Measurements from ENCODE around the gene UBASH3A. TPM values are rescaled to one million over a fixed set of nuclear protein-coding genes. Genes with fewer than 3 reads are reported as not detected.

UBASH3A gene
- total and polyA plus RNA-seq, 5 donors = 0.07 to 0.29 (median 0.23) TPM

DNA sequence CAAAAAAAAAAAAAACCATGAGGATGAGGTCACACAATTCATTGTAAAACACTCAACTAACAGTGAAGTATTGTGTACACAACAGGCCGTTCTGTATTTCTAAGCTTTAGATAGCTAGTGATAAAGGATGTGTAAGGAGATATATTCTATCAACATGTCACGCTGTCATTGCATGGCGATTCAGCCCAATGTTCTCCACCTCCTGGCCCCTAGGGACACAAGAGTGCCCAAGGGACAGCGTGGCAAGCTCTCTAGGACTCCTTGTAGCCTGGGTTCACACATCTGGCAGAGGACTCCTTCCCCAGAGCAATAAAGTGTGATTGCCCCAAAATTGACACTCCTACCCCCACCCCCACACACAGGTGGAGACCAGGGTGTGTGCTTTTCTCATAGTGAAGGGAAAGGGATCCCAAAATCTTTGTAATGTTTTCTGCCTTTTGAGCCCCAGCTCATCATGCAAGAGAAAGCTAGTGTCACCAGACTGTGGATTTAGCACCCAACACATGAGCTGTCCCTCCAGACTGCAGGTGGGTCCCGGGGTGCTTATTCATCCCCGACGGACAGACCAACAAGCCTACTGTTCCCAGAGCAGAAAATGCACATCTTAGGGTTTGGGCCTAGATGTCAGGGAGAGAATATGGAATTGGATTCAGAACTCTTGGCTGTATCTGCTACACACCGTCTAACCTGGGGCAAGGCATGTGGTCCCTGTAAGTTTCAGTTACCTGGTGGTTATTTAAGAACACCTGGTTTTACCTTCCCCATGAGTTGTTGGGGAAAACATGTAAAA is 19.4 kb upstream of the UBASH3A start:
- no peaks in the 10 kb centered on the region for H3K4me1 ChIP-seq (ENCODE audit: control insufficient read depth, insufficient read depth, low read length)
- H3K9me3 ChIP-seq (ENCODE audit: control insufficient read depth, low read length) = peaks cover 2% of the 10 kb centered on the region
- no peaks in the 10 kb centered on the region for H3K27me3 ChIP-seq (ENCODE audit: control insufficient read depth, insufficient read depth)
- no peak overlapping the region for H3K27ac ChIP-seq (ENCODE audit: low read length)
- WGBS = 68% methylated on average over 8 of the region's 8 CpGs
- no peak overlapping the region for H3K4me3 ChIP-seq (ENCODE audit: low read length)
- no peak for DNase-seq
- no peak for ATAC-seq
- intact Hi-C loops (cut with DNase I) = no loop called here

DNA sequence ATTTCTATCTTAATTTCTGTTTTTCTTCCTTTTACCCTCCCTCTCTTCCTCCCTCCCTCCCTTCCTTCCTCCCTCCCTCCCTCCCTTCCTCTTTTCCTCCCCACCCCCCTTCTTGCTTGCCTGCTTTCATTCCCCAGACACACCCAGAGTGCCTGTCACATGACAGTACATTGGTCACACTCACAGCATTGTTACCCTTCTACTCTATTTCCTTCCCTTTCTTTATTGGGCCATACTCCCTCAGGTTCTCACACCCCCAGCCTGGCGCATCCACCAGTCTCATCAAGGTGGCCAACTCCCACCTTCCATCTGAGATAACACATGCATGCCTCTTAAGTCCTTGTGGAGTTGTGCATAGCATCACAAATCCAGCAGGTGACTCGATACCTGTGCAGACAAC is 18.7 kb upstream of the UBASH3A start:
- intact Hi-C loops (cut with DNase I) = no loop called here
- DNase-seq (no peak), ATAC-seq (no peak)
- no peaks in the 10 kb centered on the region for H3K4me1 ChIP-seq (ENCODE audit: control insufficient read depth, insufficient read depth, low read length)
- 67% methylated on average over 2 of the region's 2 CpGs for WGBS
- peaks cover 2% of the 10 kb centered on the region for H3K9me3 ChIP-seq (ENCODE audit: control insufficient read depth, low read length)
- H3K27me3 ChIP-seq (ENCODE audit: control insufficient read depth, insufficient read depth) = no peaks in the 10 kb centered on the region
- no peak overlapping the region for H3K27ac ChIP-seq (ENCODE audit: low read length)
- no peak overlapping the region for H3K4me3 ChIP-seq (ENCODE audit: low read length)

DNA sequence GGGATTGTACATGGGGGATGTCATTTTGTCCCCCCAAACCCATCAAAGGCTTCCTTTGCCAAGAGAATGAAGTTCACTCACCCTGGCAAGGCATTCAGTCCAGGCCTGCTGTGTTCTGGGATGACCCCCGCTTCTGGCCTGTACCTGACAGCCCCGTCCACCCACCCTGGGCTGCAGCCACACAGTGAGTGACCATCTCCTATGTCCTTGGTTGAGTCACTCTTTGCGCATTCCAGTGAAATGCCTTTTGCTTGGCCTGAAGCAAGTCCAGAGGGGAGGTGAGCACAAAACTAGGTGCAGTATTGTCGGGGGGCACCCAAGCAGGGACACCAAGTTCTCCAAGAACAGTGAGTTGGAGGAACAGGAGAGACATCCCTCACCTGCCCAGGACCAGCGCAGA is 18.1 kb upstream of the UBASH3A start:
- Histone ChIP-seq H3K27me3 (ENCODE audit: control insufficient read depth, insufficient read depth) (no peaks in the 10 kb centered on the region), H3K27ac (ENCODE audit: low read length) (no peak overlapping the region), H3K4me3 (ENCODE audit: low read length) (no peak overlapping the region), H3K4me1 (ENCODE audit: control insufficient read depth, insufficient read depth, low read length) (no peaks in the 10 kb centered on the region), H3K9me3 (ENCODE audit: control insufficient read depth, low read length) (peaks cover 2% of the 10 kb centered on the region)
- 89% methylated on average over 5 of the region's 5 CpGs for WGBS
- intact Hi-C loops (cut with DNase I) = no loop called here
- ATAC-seq (no peak), DNase-seq (no peak)

DNA sequence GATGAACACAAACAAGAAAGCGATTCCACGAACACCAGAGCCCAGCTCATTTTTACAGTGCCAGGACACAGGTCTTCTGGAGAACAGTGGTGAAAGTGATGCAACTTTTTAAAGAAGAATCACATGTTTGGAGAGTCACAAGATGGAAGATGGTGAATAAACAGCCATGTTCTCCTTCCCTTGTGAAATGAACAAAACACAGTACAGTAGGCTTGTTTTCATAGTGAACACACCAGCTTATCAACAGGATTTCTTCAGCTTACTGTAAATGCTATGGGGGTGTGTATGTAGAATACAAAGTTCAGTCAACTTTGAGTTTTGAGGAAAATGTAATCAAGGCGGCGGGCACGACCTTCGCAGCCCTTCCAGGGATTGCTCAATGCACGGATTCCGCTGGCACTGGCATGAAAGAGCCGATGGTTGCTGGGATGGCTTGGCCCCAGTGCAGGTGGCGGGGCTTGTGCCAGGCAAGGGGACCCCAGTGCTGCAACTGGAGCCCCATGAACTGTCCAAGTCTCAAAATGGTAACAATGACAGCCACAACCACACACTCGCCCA is 17.6 kb upstream of the UBASH3A start:
- no peak overlapping the region for H3K4me3 ChIP-seq (ENCODE audit: low read length)
- H3K4me1 ChIP-seq (ENCODE audit: control insufficient read depth, insufficient read depth, low read length) = no peaks in the 10 kb centered on the region
- WGBS = 95% methylated on average over 11 of the region's 11 CpGs
- no peaks in the 10 kb centered on the region for H3K27me3 ChIP-seq (ENCODE audit: control insufficient read depth, insufficient read depth)
- no peak overlapping the region for H3K27ac ChIP-seq (ENCODE audit: low read length)
- peaks cover 2% of the 10 kb centered on the region for H3K9me3 ChIP-seq (ENCODE audit: control insufficient read depth, low read length)
- DNase-seq = no peak
- intact Hi-C loops (cut with DNase I) = no loop called here
- no peak for ATAC-seq

DNA sequence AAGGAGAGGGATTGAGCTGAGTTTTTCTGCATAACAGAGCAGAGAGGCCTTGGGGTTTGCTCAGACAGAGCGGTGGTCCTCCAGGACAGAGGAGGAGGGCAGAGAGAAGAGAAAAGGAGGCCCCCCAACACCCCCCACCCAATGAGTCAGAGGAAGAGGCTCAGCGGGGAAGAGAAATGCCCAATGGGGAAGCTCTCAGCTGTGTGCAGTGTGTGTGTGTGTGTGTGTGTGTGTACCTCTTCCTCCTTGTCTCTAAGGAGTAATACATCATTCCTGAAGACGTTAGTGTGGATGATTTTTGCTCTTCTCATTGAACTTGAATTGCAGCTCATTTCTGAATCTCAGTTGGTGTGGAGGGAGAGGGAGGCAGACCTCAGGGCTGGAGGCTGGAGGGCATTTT is 16.5 kb upstream of the UBASH3A start:
- Histone ChIP-seq H3K9me3 (ENCODE audit: control insufficient read depth, low read length) (no peaks in the 10 kb centered on the region), H3K4me1 (ENCODE audit: control insufficient read depth, insufficient read depth, low read length) (no peaks in the 10 kb centered on the region), H3K27me3 (ENCODE audit: control insufficient read depth, insufficient read depth) (no peaks in the 10 kb centered on the region), H3K4me3 (ENCODE audit: low read length) (no peak overlapping the region), H3K27ac (ENCODE audit: low read length) (no peak overlapping the region)
- intact Hi-C loops (cut with DNase I) = no loop called here
- WGBS = 54% methylated on average over 3 of the region's 3 CpGs
- no peak for DNase-seq
- no peak for ATAC-seq

DNA sequence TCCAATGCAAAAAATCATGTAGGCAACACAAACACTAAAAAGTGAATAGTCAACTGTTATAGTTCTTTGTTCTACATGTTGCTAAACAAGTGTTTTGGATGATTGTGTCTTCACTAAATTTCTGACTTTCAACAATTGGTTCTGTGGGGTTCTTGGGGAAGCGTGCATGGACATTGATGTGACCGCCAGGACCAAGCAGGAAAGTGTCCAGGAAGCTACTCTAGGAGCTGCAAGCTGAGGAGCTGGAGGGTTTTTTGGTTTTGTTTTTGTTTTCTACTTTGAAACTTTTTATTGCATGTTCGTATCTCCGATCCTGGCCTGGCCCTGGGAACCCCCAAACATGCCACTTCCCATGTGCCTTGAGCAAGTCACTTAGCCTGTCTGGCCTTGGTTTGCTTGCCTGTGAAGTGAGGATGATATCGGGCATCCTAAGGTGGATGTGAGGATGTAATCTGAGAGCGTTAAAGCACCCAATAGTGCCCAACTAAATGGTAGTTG is 15.8 kb upstream of the UBASH3A start:
- Histone ChIP-seq H3K4me3 (ENCODE audit: low read length) (no peak overlapping the region), H3K27ac (ENCODE audit: low read length) (no peak overlapping the region), H3K4me1 (ENCODE audit: control insufficient read depth, insufficient read depth, low read length) (no peaks in the 10 kb centered on the region), H3K27me3 (ENCODE audit: control insufficient read depth, insufficient read depth) (no peaks in the 10 kb centered on the region), H3K9me3 (ENCODE audit: control insufficient read depth, low read length) (no peaks in the 10 kb centered on the region)
- intact Hi-C loops (cut with DNase I) = no loop called here
- ATAC-seq = no peak
- DNase-seq = no peak
- 94% methylated on average over 6 of the region's 6 CpGs for WGBS

DNA sequence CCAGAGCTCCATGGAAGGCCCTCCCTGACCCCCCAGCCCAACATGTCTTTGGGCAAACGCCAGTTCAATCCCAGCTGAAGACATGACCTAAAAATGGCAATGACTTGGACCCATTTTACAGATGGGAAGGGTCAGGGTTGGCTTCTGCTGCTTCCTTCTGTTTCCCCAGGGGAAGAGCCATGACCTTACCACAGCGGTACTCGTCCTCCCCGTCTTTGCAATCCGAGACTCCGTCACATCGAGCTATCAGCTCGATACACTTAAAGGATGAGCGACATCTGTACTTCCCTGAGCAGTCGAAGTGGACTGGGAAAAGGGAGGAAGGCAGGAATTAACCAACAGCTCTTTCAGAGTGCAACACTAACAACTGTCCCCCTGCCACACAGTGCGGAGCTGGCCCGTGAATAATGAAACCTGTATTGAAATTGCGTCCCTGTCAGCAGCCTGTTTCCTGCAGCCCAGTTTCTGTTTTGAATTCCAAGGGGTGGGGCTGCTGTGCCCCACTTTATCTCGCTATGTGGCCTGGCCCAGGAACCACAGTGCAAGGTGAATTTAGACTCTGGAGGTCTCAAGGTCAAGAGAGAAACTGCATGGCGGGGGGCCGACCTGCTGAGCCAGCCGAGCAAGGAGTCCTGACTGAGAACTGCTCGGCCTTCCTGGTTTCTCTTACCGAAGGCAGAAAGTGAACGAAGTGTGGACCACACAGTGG is 14.8 kb upstream of the UBASH3A start:
- Histone ChIP-seq H3K4me3 (ENCODE audit: low read length) (no peak overlapping the region), H3K4me1 (ENCODE audit: control insufficient read depth, insufficient read depth, low read length) (no peaks in the 10 kb centered on the region), H3K9me3 (ENCODE audit: control insufficient read depth, low read length) (no peaks in the 10 kb centered on the region), H3K27ac (ENCODE audit: low read length) (no peak overlapping the region), H3K27me3 (ENCODE audit: control insufficient read depth, insufficient read depth) (no peaks in the 10 kb centered on the region)
- 54% methylated on average over 20 of the region's 20 CpGs for WGBS
- DNase-seq (no peak), ATAC-seq (no peak)
- intact Hi-C loops (cut with DNase I) = no loop called here

DNA sequence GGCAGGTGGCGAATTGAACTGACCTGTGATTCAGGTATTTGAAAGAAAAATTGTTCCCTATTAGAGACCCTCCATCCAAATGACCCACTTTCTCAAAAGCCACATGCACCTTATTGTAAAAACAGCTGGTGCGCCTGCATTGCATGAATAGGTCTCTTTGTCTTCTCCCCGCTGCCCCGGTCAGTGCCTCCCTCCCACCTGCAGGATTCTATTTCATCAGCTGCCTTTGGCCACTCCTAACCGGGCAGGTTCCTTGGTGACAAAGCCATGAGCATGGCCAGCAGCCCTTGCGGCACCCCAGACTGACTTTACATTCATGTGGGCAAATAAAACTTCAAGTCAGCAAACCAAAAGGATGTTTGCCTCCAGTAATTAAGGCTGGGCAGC is 14.3 kb upstream of the UBASH3A start:
- Histone ChIP-seq H3K27ac (ENCODE audit: low read length) (no peak overlapping the region), H3K4me1 (ENCODE audit: control insufficient read depth, insufficient read depth, low read length) (no peaks in the 10 kb centered on the region), H3K4me3 (ENCODE audit: low read length) (no peak overlapping the region), H3K27me3 (ENCODE audit: control insufficient read depth, insufficient read depth) (no peaks in the 10 kb centered on the region), H3K9me3 (ENCODE audit: control insufficient read depth, low read length) (no peaks in the 10 kb centered on the region)
- intact Hi-C loops (cut with DNase I) = no loop called here
- WGBS = 64% methylated on average over 6 of the region's 6 CpGs
- ATAC-seq (no peak), DNase-seq (no peak)

DNA sequence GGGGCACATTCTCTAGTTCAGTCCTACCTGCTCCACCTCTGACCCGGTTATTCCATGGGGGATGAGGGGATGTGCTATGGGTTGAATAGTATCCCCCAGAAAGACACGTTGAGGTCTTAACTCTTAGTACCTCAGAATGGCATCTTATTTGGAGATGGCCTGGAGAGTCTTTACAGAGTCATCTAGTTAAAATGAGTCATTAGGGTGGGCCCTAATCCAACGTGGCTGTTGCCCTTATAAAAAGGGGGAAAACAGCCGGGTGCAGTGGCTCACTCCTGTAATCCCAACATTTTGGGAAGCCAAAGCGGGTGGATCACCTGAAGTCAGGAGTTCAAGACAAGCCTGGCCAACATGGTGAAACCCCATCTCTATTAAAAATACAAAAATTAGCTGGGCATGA is 13.5 kb upstream of the UBASH3A start:
- DNase-seq (no peak), ATAC-seq (no peak)
- no peak overlapping the region for H3K4me3 ChIP-seq (ENCODE audit: low read length)
- H3K27me3 ChIP-seq (ENCODE audit: control insufficient read depth, insufficient read depth) = no peaks in the 10 kb centered on the region
- 83% methylated on average over 5 of the region's 5 CpGs for WGBS
- H3K27ac ChIP-seq (ENCODE audit: low read length) = no peak overlapping the region
- H3K9me3 ChIP-seq (ENCODE audit: control insufficient read depth, low read length) = no peaks in the 10 kb centered on the region
- intact Hi-C loops (cut with DNase I) = no loop called here
- H3K4me1 ChIP-seq (ENCODE audit: control insufficient read depth, insufficient read depth, low read length) = no peaks in the 10 kb centered on the region

DNA sequence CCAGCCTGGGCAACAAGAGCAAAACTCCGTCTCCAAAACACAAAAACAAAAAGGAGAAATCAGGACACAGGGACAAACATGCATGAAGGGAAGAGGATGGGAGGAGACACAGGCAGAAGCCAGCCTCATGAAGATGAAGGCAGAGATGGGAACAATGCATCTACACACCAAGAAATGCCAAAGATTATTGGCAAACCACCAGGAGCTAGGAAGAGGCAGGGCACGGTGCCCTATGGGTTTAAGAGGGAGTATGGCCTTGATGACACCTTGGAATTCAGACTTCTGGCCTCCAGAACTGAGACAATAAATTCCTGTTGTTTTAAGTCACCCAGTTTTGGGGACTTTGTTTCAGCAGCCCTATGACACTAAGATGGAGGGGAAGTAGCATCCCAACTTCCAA is 13.0 kb upstream of the UBASH3A start:
- WGBS = 64% methylated on average over 2 of the region's 2 CpGs

DNA sequence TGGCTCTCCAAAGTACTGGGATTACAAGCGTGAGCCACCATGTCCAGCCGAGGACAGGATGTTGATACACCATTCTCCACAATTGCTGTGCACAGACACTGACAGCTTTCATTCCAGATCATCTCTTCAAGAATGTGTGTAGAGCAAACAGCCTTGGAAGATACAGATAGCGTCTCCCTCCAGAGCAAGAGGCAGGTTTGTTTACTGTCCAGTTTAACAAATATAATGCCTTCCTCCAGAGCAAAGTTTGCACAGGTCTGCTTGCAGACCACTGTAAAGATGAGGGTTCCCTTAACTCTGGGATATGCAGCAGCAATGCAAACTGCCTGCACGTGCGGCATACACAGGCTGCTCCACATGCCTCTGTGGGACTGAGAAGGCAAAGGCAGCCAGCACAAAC is 12.4 kb upstream of the UBASH3A start:
- 82% methylated on average over 5 of the region's 5 CpGs for WGBS
- Histone ChIP-seq H3K27ac (ENCODE audit: low read length) (no peak overlapping the region), H3K27me3 (ENCODE audit: control insufficient read depth, insufficient read depth) (no peaks in the 10 kb centered on the region)

More for the DNA sequence above, 13.0 kb upstream of the UBASH3A start:
- Histone ChIP-seq H3K27ac (ENCODE audit: low read length) (no peak overlapping the region), H3K4me1 (ENCODE audit: control insufficient read depth, insufficient read depth, low read length) (no peaks in the 10 kb centered on the region), H3K9me3 (ENCODE audit: control insufficient read depth, low read length) (no peaks in the 10 kb centered on the region), H3K27me3 (ENCODE audit: control insufficient read depth, insufficient read depth) (no peaks in the 10 kb centered on the region), H3K4me3 (ENCODE audit: low read length) (no peak overlapping the region)
- intact Hi-C loops (cut with DNase I) = no loop called here
- DNase-seq = no peak
- ATAC-seq = no peak

More for the DNA sequence above, 12.4 kb upstream of the UBASH3A start:
- ATAC-seq (no peak), DNase-seq (no peak)
- Histone ChIP-seq H3K9me3 (ENCODE audit: control insufficient read depth, low read length) (no peaks in the 10 kb centered on the region), H3K4me1 (ENCODE audit: control insufficient read depth, insufficient read depth, low read length) (no peaks in the 10 kb centered on the region), H3K4me3 (ENCODE audit: low read length) (no peak overlapping the region)
- intact Hi-C loops (cut with DNase I) = no loop called here

Data from right cardiac atrium (tissue), 5 donors.